NCI-H1417 treated with DMSO at 0.1 percent for 48 hours (cell line): Measurements from ENCODE around the gene HMG20B.

Experiments used
- DNase-seq: peaks from one replicate; lab custom pipeline; 2025; lab: John Stamatoyannopoulos, UW

The HMG20B gene

GRCh38 chr19:3620817-3621547 lies 48.2 kb downstream of the HMG20B start:
- no peak for DNase-seq

GRCh38 chr19:3621689-3622088 lies 48.9 kb downstream of the HMG20B start:
- DNase-seq: no peak

- no peak for DNase-seq
Observed at GRCh38 chr19:3622224-3622623, 49.5 kb downstream of the HMG20B start.

- DNase-seq: no peak
Observed at GRCh38 chr19:3623716-3624115, 51.0 kb downstream of the HMG20B start.

GRCh38 chr19:3625996-3626472 lies 53.3 kb downstream of the HMG20B start:
- no peak for DNase-seq

GRCh38 chr19:3626473-3627350 lies 54.0 kb downstream of the HMG20B start, which contains the start of gene CACTIN:
CACTIN (minus strand) TSS chr19:3626790; CDS start chr19:3626762, 28 bp downstream.
- DNase-seq: peak; percentile 94

- no peak for DNase-seq
Observed at GRCh38 chr19:3627351-3627723, 54.6 kb downstream of the HMG20B start.
